MV-4-11 (cell line): ENCODE measurements around the gene UBAC2.
"Not testable (repeated sequence)": the region's sequence is repeated elsewhere in the genome, so short reads cannot be mapped to it uniquely, and the experiment has no call there.

Experiments
- DNase-seq: peaks from one replicate; lab custom pipeline; 2025; lab: John Stamatoyannopoulos, UW

The UBAC2 gene

DNA sequence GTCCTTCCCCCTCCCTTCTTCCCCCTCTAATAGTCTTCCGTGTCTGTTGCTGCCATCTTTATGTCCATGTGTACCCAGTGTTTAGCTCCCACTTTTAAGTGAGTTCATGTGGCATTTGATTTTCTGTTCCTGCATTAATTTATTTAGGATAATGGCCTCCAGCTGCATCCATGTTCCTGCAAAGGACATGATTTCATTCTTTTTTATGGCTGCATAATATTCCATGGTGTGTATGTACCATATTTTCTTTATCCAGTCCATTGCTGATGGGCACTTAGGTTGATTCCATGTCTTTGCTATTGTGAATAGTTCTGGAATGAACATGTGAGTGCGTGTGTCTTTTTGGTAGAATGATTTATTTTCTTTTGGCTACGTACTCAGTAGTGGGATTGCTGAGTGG is 48.5 kb downstream of the UBAC2 start:
- DNase-seq, result not testable (repeated sequence)

DNA sequence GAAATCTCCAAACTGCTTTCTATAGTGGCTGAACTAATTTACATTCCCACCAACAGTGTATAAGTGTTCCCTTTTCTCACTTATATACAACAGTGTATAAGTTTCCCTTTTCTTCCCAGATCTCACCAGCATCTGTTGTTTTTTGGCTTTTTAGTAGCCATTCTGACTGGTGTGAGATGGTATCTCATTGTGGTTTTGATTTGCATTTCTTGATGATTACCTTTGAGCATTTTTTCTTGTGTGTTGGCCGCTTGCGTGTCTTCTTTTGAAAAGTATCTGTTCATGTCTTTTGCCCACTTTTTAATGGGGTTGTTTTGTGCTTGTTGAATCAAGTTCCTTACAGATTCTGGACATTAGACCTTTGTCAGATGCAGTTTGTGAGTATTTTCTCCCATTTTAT is 49.0 kb downstream of the UBAC2 start:
- DNase-seq, result not testable (repeated sequence)

DNA sequence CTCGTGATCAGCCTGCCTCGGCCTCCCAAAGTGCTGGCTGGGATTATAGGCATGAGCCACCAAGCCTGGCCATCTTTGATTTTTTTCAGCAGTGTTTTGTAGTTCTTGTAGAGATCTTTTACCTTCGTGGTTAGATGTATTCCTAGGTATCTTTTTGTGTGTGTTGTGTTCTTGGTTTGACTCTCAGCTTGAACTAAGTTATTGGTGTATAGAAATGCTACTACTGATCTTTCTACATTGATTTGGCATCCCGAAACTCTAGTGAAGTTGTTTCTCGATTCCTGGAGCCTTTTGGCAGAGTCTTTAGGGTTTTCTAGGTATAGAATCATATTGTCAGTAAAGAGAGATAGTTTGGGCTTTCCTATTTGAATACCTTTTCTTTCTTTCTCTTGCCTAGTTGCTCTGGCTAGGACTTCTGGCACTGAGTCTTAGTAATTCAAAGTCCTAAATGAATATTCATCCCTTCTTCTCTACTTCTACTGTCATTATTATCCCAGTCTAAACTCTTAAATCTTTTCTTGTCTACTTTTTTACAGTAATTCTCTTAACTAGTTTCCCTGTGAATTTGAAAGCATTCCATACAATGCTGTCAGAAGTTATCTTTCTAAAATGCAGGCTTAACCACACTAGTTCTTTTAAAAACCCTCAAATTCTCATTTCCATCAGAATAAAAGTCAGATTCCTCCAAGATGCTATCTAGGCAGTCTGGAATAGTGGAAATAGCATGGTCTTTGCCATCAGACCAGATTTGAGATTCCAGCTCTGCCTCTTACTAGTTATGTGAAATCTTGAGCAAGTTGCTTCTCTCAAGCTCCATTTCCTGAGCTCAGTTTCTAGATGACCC is 50.5 kb downstream of the UBAC2 start:
- no peak for DNase-seq

DNA sequence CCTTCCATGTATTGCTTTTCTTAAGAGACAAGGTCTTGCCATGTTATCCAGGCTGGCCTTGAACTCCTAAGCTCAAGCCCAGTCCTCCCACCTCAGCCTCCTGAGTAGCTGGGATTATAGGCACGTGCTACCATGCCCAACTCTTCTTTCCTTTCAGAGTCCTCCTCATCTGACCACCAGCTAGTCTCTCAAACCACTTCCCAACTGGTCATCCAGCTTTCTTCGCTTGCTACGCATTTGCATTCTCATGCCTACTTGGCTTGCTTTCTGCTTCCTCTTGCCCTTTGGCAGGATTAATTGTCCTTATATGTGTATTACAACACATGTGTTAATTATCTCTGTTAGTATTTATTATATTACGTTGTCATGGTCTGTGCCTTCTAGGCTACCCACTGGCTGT is 51.3 kb downstream of the UBAC2 start:
- no peak for DNase-seq

DNA sequence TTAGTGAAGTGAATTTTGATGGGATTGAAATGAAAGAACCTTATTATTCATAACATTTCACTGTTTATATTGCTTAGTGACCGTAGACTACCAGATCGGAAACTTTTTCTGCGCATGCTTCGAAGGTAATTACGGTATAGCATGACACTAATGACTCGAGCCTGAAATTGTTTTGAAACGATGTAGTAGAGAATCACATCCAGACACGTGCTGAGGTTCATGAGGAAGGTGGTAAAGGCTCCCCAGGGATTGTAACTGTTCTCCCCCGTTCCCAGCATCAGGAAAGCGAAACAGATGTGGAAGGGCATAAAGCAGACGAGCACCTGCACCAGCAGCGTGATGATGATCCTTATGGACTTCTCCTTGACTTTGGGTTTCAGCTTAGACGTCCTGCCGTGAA is 54.2 kb downstream of the UBAC2 start:
- no peak for DNase-seq

DNA sequence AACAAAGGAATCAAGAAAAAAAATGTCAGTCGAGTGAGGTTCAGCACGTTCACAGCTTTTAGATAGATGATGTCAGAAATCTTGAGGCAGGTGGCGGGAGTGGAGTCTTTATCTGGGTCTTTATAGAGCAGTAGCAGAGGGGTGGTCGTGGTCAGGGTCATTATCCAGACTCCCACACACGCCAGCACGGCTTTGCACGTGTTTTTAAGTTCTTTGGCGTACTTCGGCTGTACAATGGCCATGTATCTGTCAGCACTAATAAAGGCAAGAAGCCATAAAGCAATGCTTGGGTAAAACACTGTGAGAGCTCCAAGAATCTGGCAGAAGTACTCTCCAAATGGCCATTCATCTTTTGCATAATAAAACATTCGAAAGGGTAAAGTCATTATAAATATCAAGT is 54.6 kb downstream of the UBAC2 start:
- no peak for DNase-seq

DNA sequence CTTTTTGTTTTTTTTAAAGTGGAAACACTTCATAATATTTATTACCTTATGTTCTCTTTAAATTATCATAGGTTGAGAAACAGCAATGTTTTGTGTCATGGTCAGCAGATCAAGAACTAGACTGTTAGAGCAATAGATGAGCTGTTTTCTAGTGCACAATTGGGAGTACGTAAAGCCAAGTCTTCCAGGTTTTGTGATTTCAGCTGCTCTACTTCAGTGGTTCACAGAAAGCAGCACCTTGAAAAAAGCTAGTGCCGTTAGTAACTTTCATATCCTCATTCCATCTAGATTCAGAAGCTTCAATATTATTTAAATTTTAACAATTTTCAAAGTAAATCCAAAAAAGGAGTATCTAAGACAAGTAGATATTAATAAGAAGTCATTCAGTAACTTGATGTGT is 55.6 kb downstream of the UBAC2 start:
- DNase-seq, result peak; percentile 60

DNA sequence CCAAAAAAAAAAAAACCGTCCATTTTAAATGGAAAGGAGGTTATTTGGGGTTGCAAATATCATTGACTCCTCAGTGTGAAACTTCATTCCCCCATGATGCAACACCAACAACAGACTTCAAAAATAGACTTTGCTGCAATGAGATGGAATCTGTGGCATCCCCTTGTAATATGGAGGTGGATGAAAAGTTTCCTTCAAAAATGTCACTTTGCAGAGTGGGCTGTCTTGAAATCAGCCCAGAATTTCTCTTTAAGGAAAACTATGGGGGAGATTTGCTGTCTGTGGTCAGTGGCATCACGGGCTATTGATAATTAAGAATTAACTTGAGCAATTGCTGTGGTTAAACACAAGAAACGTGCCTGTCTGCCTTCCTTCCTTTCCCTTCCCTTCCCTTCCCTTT is 56.1 kb downstream of the UBAC2 start:
- peak; percentile 73 for DNase-seq

DNA sequence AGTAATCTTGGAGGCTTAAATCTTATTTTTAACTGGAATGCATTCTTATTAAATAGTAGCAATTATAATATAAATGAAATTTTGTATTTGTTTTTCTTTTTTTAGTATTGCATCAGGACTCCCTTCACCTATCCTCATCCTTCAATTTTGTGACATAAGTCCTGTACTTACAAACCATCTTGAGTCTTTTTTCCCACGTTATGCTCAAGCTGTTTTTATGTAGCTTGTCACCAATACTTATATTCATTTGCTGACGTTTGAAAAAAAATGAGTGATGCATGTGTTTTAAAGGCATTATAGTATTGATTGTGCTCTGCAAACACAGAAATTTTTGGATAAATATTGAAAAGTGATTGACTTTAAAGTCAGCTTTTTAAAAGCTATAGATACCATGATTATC is 56.6 kb downstream of the UBAC2 start:
- DNase-seq, result no peak

DNA sequence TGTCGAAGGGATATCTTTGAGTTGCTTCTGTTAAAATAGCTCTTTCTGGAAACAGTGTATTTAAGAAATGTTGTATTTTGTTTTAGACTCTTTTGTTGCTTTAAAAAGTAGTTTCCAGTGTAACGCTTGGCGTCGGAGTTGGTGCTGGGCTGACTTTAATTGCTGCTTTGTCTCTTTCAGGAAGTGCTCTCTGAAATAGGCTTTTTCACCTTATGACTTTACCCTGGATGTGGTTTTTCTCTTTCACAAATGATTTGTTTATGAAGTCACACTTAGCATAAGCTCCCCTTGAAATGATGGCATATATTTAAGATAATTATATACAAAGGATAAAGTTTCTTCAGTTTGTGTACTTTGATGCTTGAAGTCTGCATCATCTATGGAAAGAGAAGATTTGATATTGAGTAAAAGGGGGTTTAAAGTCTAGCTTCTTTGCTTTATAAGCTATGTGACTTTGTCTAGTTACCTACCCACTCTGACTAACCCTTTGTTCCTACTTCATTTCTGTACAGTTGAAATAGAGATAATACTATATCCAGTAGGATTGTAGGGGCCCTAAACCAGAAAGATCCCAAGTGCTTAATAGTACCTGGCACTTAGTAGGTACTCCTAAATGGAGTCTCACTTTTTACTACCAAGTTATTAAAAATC is 57.7 kb downstream of the UBAC2 start, which contains the start of gene GPR18:
GPR18 (minus strand) TSS at position 170 of the 651 bp plus-strand sequence. CDS start 2,507 bp downstream, outside the sequence.
- DNase-seq, result peak; percentile 50

DNA sequence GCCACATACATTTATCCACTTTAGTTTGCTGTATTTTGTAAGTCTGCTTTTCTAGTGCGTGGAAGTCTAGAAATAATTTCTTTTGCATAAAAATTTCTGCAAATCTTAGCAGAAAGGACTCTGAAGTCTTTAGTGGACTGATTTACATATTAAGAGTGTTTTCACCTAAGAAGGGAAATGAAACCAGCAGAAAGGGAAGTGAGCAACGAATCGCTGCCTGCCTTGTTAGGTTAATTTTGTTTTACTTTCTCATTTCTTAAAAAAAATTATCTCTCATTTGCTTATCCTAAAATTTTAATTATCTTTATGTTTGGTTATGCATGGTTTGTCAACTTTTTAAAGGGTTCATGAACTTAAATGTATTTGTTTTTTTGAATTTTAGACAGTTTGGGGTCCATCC is 58.3 kb downstream of the UBAC2 start:
- DNase-seq, result peak; percentile 80

DNA sequence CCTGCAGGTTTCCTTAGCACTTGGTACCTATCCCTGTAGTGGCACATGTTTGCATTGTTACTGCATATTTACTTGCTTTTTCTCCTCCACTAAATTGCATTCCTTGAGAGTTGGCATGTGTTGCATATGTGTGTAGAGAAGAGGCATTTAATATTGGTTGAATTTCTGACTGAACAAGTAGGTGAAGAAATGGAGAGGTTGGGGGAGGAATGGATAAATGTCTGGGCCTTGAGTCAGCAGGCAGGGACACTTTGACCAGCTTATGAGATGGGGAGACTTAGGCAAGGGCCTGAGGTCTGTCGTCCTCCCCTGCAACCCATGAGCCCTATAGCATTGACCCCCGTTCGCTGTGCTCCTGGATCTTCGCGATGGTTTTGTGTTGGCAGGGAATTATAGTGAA is 59.6 kb downstream of the UBAC2 start:
- no peak for DNase-seq

DNA sequence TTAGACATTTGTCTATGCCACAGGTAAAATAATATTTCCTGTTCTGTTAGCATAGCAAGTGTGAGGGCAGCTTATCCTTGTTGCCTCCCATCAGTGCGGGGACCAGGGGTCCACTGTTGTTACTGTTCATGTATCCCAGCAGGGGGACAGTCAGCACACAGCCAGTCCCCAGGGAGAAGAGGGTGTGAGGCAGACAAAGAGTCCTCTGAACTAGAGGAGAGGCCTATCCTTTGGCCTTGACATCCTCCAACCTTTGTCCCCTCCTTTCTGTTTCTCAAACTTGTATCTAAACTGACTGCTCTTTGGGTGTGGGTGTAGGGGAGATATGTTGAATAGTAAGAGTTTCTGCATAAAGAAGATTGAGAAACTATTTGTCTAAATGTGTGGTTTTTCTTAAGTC is 60.4 kb downstream of the UBAC2 start:
- DNase-seq, result no peak

DNA sequence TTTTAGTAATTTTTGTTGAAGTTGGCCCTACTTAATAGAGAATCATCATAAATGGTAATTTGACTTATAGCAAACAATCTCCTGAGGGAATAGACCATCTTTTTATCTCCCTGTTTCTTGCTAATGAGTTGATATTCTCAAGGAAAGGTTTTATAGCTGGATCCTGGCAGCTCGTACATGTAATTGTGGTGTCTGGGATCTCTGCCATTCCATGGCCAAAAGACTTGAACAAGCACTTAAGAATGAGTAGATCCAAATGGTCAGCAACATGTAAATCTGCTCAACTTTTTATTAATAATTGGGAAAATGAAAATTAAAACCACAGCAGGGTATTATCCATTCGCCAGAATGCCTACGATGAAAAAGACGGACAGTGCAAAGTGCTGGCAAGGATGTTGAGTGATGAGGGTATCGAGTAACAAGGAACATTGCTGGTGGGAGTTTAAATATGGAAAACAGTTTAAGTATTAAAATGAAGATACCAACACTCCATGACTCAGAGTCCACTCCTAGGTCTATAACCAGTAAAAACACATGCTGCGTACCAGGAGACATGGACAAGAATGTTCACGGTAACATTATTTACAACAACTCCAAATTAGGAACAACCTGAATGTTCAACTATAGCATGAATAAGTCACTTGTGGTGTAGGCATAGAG is 62.6 kb downstream of the UBAC2 start:
- no peak for DNase-seq

DNA sequence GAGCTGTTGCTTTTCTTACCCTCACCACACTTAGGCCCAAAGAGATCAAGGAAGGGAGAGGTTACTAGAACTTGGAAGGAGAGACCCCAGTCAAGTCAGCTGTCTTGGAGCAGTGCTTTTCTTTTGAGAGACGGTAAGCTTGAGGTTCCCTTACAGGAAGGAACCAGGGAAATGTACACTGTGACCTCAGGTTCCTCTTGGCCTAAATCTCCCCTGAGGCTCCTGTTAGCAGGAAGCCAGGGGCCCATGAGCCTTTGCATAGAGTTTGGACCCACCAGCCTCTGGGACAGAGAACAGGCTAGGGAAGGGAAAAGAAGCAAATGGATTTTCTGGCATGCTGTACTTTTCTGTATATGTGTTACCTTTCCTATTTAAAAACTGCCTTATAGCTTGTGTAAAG is 63.4 kb downstream of the UBAC2 start:
- DNase-seq, result peak; percentile 21

DNA sequence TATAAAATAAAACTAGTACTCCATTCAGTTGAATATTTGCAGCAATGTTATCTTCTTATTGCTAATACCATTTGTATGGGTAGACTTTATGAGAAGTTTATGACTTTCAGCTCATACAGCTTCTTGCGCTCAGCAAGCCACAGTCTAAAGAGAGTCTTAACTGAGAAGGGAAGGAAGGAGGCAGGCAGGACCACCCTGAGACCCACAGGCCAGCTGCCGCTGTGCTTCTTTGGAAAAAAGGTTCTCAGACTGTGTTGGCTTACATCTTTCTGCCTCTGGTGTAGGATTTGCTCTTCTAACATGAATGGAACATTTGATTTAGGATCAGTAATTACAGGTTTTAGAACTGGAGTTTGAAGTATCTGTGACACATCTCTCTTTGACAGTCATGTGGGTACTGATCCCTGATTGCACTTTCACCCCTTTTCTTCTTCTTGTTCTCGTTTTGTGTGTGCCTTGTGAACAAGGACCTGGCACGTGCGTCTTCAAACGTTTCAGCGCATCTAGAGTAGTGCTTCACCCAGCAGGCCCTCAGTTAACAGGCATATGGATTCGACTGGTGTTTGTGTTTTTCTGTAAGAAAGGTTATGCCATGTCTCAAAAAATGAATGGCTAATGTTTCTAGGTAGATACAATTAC is 64.6 kb downstream of the UBAC2 start:
- no peak for DNase-seq

DNA sequence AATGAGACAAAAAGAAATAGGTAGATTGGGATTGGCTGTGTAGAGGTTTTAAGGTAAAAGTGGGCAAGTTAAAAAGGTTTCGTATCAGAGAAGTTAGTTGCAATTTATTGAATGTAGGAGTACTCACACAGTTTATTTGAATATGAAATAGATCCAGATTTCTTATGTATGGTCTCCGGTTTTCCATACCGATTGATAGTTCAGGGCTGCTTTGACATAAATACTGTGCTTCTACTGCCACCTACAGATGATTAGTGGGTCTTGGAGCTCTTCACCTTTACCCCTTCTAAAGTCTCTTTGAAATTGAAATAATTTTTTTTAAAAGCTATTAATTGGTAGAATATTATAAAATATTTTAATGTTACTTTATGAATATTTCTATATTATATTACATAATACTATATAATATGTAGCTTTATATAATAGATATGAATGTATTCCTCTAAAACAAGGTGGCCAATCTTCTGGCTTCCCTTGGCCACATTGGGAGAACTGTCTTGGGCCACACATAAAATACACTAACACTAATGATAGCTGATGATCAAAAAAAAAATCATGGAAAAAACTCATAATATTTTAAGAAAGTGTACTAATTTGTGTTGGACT is 65.3 kb downstream of the UBAC2 start:
- peak; percentile 46 for DNase-seq

DNA sequence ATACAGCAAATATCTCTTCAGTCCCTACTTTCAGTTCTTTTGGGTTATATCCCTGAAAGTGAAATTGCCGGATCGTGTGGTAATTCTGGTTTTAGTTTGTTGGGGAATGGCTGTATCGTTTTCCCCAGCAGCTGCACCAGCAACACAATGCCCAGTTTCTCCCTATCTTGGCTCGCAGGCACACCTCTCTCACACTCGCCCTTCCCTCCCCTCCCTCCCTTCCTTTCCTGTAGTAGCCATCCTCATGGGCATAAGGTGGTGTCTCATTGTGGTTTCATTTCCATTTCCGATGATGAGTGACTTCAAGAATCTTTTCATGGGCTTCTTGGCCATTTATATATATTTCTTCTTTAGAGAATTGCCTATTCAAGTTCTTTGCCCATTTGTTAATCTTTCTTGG is 66.2 kb downstream of the UBAC2 start:
- DNase-seq, result no peak

DNA sequence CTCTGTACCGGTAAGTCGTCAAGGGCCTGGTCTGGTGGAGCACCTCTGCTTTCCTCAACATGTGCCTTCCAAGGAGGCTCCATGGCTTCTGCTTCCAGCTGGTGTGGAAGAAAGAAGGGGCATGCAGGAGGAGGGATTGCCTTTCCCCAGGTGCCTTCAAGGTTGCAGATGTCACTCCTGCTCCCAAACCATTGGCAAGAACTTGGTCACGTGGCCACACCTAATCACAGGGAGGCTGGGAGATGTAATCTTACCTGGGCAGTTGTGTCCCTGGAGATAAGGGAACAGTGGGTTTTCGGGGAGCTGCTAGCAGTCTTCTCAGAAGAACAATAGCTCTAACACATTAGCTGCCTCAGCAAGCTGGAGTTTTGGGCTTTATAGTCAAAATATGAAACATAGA is 67.3 kb downstream of the UBAC2 start:
- DNase-seq, result no peak

DNA sequence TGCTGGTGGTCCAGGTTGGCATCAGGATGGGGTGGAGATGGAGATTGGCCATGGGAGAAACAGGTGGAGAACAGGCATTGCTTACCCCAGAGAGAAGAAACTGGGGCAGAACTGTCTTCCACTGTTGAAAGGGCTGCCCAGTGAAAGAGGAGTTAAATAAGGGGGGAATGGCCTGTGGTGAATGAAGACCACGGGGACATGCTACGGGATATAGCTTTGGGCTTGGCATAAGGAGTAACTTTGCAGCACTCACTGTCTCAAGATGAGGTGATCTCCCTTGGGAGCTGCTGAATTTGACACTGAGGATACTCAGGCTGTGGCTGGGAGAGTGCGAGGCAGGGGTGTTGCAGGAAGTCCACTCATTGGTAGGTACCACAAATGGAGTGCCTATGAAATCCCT is 68.2 kb downstream of the UBAC2 start:
- DNase-seq, result no peak

DNA sequence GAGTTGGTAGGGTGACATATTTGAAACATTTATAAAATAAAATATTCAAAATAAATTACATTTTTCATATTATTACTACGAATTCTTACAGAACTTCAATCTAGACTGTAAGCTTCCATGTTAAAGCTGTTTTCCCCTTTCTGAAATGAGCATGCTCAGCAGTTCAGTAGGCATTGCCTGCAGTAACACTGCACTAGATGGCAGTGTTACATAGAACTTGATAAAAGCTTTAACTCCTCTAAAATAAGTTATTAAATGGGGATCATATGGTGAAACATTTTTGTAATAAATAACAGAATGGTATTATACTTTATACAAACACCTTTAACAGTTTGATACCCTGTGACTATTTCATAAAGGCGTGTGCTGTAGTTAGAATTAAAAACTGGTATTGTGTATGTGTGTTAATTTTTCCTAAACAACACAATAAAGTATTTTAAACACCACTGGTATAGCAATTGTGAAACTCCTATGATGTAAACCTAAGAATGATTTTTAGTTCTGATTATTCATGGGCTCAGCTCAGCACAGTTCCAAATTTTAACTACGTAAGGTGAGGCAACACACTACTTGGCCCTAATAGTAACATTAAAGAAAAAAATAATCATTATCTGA is 69.1 kb downstream of the UBAC2 start:
- DNase-seq, result peak; percentile 71

DNA sequence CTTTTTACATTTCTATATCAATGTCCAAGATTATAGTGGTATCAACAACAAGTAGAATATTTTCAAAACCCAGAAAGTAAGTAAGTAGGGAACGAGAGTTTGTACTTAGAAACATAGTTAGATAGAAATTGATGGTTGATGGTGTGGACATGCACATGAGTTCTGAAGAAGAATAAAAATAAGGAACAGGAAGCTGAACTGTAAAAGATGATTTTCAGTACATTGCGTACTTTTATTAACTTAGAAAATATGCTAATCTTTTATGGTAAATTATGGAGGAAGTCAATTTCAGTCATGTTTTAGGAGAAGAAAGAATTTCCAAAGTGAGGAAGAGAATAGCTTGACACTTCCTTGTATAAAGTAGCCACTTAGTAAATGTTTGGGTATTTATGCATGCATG is 69.9 kb downstream of the UBAC2 start:
- no peak for DNase-seq
